Trophoblast cell (in vitro differentiated cells and primary cell): ENCODE measurements around the gene ITPK1.
A peak's percentile ranks its signal among the peaks of the same experiment; 100 is the strongest.

ENCODE experiments used
- DNase-seq, 2 donors: peaks; one replicate each; pipeline ENCODE4 v3.0.0-alpha.2; 2016
- H2AFZ ChIP-seq: 2 replicates; pipeline ENCODE4 v1.6.1; 2013; ENCODE audit warnings: low read length, moderate library complexity, mild to moderate bottlenecking; ENCODE audit not compliant: insufficient read depth, poor library complexity
- H2AK5ac ChIP-seq: 2 replicates; pipeline ENCODE4 v1.6.1; 2013; ENCODE audit warnings: mild to moderate bottlenecking, low read length
- H2BK120ac ChIP-seq: 2 replicates; pipeline ENCODE4 v1.6.1; 2013; ENCODE audit warnings: low read length, mild to moderate bottlenecking, moderate library complexity; ENCODE audit not compliant: insufficient read depth, poor library complexity
- H2BK12ac ChIP-seq: 2 replicates; pipeline ENCODE4 v1.6.1; 2013; ENCODE audit warnings: mild to moderate bottlenecking, low read length, moderate library complexity
- H2BK5ac ChIP-seq: 2 replicates; pipeline ENCODE4 v1.6.1; 2013; ENCODE audit warnings: low read length, low read depth, moderate library complexity, mild to moderate bottlenecking; ENCODE audit not compliant: poor library complexity
- H3K14ac ChIP-seq: 2 replicates; pipeline ENCODE4 v1.6.1; 2013; ENCODE audit warnings: mild to moderate bottlenecking, low read length
- H3K18ac ChIP-seq: 2 replicates; pipeline ENCODE4 v1.6.1; 2013; ENCODE audit warnings: mild to moderate bottlenecking, low read length
- H3K23ac ChIP-seq: 2 replicates; pipeline ENCODE4 v1.6.1; 2013; ENCODE audit warnings: low read length
- H3K27ac ChIP-seq: 2 replicates; pipeline ENCODE4 v1.5.1; 2013; ENCODE audit warnings: low read depth, mild to moderate bottlenecking, inconsistent platforms, low read length, moderate library complexity
- H3K27me3 ChIP-seq: 2 replicates; pipeline ENCODE4 v1.6.1; 2013; ENCODE audit warnings: inconsistent platforms, mild to moderate bottlenecking, low read length, moderate library complexity; ENCODE audit not compliant: insufficient read depth
- H3K36me3 ChIP-seq, 2 experiments: 1 replicate in 1 of 2; 2 replicates in 1 of 2; pipeline ENCODE4 v1.6.1; 2013; ENCODE audit warnings: low read length in 2 of 2, mild to moderate bottlenecking in 2 of 2, moderate library complexity in 1 of 2; ENCODE audit not compliant: insufficient read depth in 2 of 2, control insufficient read depth in 1 of 2
- H3K4ac ChIP-seq: 2 replicates; pipeline ENCODE4 v1.6.1; 2013; ENCODE audit warnings: low read depth, mild to moderate bottlenecking, low read length, moderate library complexity
- H3K4me1 ChIP-seq, 2 experiments: 1 replicate in 1 of 2; 2 replicates in 1 of 2; pipeline ENCODE4 v1.6.1; 2013; ENCODE audit warnings: low read length in 2 of 2, mild to moderate bottlenecking in 2 of 2, moderate library complexity in 1 of 2; ENCODE audit not compliant: insufficient read depth in 2 of 2, control insufficient read depth in 1 of 2
- H3K4me2 ChIP-seq: 2 replicates; pipeline ENCODE4 v1.6.1; 2013; ENCODE audit warnings: inconsistent platforms, mild to moderate bottlenecking, low read length, moderate library complexity
- H3K4me3 ChIP-seq: 2 replicates; pipeline ENCODE4 v1.5.1; 2013; ENCODE audit warnings: mild to moderate bottlenecking, low read depth, low read length, inconsistent platforms
- H3K79me1 ChIP-seq: one replicate; pipeline ENCODE4 v1.6.1; 2013; ENCODE audit warnings: low read length
- H3K79me2 ChIP-seq: 2 replicates; pipeline ENCODE4 v1.6.1; 2013; ENCODE audit warnings: low read length, mild to moderate bottlenecking; ENCODE audit not compliant: control insufficient read depth, insufficient read depth, poor library complexity
- H3K9ac ChIP-seq: 2 replicates; pipeline ENCODE4 v1.6.1; 2013; ENCODE audit warnings: mild to moderate bottlenecking, low read length
- H3K9me3 ChIP-seq: 2 replicates; pipeline ENCODE4 v1.6.1; 2013; ENCODE audit warnings: low read depth, mild to moderate bottlenecking, control low read depth, inconsistent platforms, low read length; ENCODE audit not compliant: insufficient read depth
- H4K12ac ChIP-seq: 2 replicates; pipeline ENCODE4 v1.6.1; 2013; ENCODE audit warnings: low read depth, mild to moderate bottlenecking, low read length, moderate library complexity
- H4K8ac ChIP-seq: 2 replicates; pipeline ENCODE4 v1.6.1; 2013; ENCODE audit warnings: low read depth, mild to moderate bottlenecking, low read length, moderate library complexity
- H4K91ac ChIP-seq: one replicate; pipeline ENCODE4 v1.6.1; 2013; ENCODE audit warnings: low read depth, mild to moderate bottlenecking, low read length, moderate library complexity
- WGBS: extraction: QIAGEN DNeasy Blood & Tissue Kit; methylation state at CpG from one replicate; pipeline ENCODE4 v1.1.7; 2013; ENCODE audit warnings: missing lambda C conversion rate; ENCODE audit not compliant: insufficient read length, insufficient coverage; ENCODE audit errors: extremely low coverage; 5-methylcytosine and 5-hydroxymethylcytosine counted together

Gene ITPK1

DNA sequence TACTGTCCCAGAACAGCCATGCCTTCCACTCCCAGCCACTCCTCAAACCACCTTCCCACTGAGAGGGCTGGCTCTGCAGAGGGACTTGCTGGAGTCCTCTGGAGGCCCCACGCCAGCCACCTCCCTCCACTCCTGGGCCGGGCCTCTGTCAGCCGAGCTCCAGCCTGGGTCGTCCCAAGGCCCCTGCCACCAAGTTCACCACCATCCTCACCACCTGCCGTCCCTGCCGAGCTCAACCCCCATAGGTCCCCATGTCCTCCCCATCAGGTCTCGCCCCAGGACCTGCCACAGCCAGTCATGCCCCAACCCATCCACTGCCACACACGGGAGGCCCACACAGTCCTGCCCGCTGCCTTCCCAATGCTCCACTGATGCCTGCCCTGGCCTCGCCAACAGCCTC is 39.0 kb downstream of the ITPK1 start:
- H4K91ac ChIP-seq = no peak overlapping the region
- DNase-seq = no peak
- H2BK12ac ChIP-seq = no peak overlapping the region
- no peak overlapping the region for H3K27ac ChIP-seq
- no peak overlapping the region for H3K18ac ChIP-seq
- H3K4me1 ChIP-seq = peaks cover 7 to 8% of the 10 kb centered on the region in 2 experiments
- no peak overlapping the region for H3K9ac ChIP-seq
- no peaks in the 10 kb centered on the region for H3K79me1 ChIP-seq
- no peak overlapping the region for H4K12ac ChIP-seq
- H3K4me3 ChIP-seq = no peak overlapping the region
- no peak overlapping the region for H3K4me2 ChIP-seq
- no peak overlapping the region for H3K4ac ChIP-seq
- H3K79me2 ChIP-seq = no peaks in the 10 kb centered on the region
- no peaks in the 10 kb centered on the region for H3K9me3 ChIP-seq
- H3K27me3 ChIP-seq = no peaks in the 10 kb centered on the region
- H2BK5ac ChIP-seq = no peak overlapping the region
- no peak overlapping the region for H3K23ac ChIP-seq
- WGBS = no CpG with 5 or more reads among the region's 10 CpGs
- H3K36me3 ChIP-seq = no peaks in the 10 kb centered on the region
- no peak overlapping the region for H2AFZ ChIP-seq
- H2AK5ac ChIP-seq = no peak overlapping the region
- no peak overlapping the region for H4K8ac ChIP-seq
- H2BK120ac ChIP-seq = no peak overlapping the region
- no peak overlapping the region for H3K14ac ChIP-seq

DNA sequence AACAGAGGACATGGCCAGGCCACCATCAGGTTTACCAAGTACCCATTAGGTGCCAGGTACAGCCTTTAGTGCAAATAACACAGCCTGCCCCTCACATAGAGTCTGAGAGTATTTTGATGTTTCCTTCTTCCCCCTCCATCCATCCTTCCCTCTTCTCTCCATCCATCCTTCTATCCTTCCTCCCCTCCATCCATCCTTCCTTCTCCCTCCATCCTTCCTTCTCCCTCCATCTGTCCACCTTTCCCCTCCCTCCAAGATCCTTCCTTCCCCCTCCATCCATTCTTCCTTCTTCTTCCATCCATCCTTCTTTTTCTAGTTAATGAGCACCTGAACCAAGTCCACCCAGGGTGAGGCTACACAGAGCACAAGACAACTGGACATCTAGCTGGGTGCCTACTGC is 39.8 kb downstream of the ITPK1 start:
- Histone ChIP-seq H3K36me3 (no peaks in the 10 kb centered on the region), H3K9me3 (no peaks in the 10 kb centered on the region), H3K9ac (no peak overlapping the region), H2BK120ac (no peak overlapping the region), H3K27me3 (no peaks in the 10 kb centered on the region), H3K14ac (no peak overlapping the region), H2AFZ (no peak overlapping the region), H3K4me3 (no peak overlapping the region), H3K79me2 (no peaks in the 10 kb centered on the region), H3K4me2 (no peak overlapping the region), H3K4ac (no peak overlapping the region), H2BK12ac (no peak overlapping the region), H2AK5ac (no peak overlapping the region), H3K23ac (no peak overlapping the region), H3K18ac (no peak overlapping the region), H4K12ac (no peak overlapping the region), H4K91ac (no peak overlapping the region), H3K27ac (no peak overlapping the region), H4K8ac (no peak overlapping the region), H2BK5ac (no peak overlapping the region), H3K4me1 (peaks cover 7 to 8% of the 10 kb centered on the region in 2 experiments), H3K79me1 (no peaks in the 10 kb centered on the region)
- DNase-seq = no peak

DNA sequence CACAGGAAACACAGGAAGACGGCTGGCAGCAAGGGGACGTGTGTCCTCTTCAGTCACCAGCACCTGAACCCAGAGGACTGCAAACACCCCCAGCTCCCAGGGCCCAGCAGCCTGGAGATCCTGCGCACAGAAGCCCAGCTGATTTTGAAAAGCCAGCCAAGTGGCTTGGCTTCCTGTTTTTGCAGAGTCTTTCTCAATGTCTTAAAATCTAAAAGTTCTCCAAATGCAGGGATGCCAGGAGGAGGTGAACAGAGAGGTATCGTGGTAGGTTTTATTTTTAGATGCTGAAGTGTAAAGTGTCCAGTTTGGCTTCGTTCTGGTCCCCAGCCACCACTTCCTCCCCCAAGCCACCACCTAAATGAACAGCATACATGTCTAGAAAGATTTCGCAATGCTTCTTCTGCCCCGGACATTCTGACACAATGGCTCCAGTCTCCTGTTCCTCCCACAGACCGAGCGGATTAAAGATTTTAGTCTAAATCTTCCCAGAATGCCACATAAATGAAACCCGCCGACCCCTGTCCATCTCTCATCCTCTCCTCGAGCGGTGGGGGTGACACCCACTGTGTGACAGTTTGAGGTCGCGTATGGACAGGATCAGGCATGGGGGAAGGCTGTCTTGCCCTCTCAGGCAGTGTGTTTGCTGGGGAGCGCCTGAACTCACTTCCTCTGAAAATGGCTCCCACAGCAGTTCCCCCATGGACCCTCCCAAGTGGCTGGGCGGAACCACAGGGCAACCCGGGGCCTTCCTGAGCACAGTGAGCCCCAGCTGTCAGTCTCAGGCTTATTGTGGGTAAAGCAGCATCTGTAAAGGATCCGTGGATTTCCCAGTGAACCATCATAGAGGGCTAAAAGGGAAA is 41.6 kb downstream of the ITPK1 start:
- Histone ChIP-seq H3K27ac (no peak overlapping the region), H2AFZ (no peak overlapping the region), H3K79me2 (no peaks in the 10 kb centered on the region), H3K9ac (no peak overlapping the region), H3K14ac (no peak overlapping the region), H4K12ac (no peak overlapping the region), H2BK12ac (no peak overlapping the region), H3K4me2 (no peak overlapping the region), H4K8ac (no peak overlapping the region), H3K9me3 (no peaks in the 10 kb centered on the region), H3K79me1 (no peaks in the 10 kb centered on the region), H3K23ac (no peak overlapping the region), H3K4me1 (peaks cover 7 to 8% of the 10 kb centered on the region in 2 experiments), H3K4me3 (no peak overlapping the region), H2BK5ac (no peak overlapping the region), H3K4ac (no peak overlapping the region), H4K91ac (no peak overlapping the region), H2BK120ac (no peak overlapping the region), H2AK5ac (no peak overlapping the region), H3K36me3 (no peaks in the 10 kb centered on the region), H3K18ac (no peak overlapping the region), H3K27me3 (no peaks in the 10 kb centered on the region)
- no CpG with 5 or more reads among the region's 19 CpGs for WGBS
- peak in 1 of 2 donors; percentile 32 for DNase-seq

DNA sequence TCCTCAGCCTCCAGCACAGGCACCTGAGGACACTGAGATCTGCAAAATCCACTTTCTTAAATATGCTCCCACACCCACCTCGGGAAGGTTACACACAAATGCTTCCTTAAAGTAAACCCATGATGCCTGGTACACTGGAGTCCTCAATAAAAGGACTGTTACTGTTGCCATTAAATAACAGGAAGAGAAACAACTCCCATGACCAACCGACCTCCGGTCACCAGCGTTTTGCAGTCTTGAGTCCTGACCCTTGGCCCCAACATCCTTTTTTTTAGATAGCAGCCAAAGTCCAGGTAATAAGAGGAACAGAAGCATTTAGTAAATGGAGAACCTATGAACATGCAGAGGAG is 42.4 kb downstream of the ITPK1 start:
- Histone ChIP-seq H2BK12ac (no peak overlapping the region), H4K8ac (no peak overlapping the region), H3K79me2 (no peaks in the 10 kb centered on the region), H3K18ac (no peak overlapping the region), H2AK5ac (no peak overlapping the region), H3K14ac (no peak overlapping the region), H2AFZ (no peak overlapping the region), H3K27ac (no peak overlapping the region), H3K4me1 (peaks cover 7 to 8% of the 10 kb centered on the region in 2 experiments), H3K23ac (no peak overlapping the region), H3K79me1 (no peaks in the 10 kb centered on the region), H4K91ac (no peak overlapping the region), H3K4me2 (no peak overlapping the region), H3K4me3 (no peak overlapping the region), H3K27me3 (no peaks in the 10 kb centered on the region), H2BK5ac (no peak overlapping the region), H3K9ac (no peak overlapping the region), H3K36me3 (no peaks in the 10 kb centered on the region), H3K9me3 (no peaks in the 10 kb centered on the region), H4K12ac (no peak overlapping the region), H2BK120ac (no peak overlapping the region), H3K4ac (no peak overlapping the region)
- WGBS = no CpG with 5 or more reads among the region's 4 CpGs
- DNase-seq = peak in 1 of 2 donors; percentile 9
